ENCODE results near the gene CACNG6. TPM values are rescaled to one million over a fixed set of nuclear protein-coding genes. Genes with fewer than 3 reads are reported as not detected.

CACNG6 gene
- total and polyA plus RNA-seq, 10 of the 15 experiments (the other 5 are each of a cell fraction or from before 2014, with no cell fraction given), result 0.07 TPM; not detected in 9

- TF ChIP-seq, protein P1, sequence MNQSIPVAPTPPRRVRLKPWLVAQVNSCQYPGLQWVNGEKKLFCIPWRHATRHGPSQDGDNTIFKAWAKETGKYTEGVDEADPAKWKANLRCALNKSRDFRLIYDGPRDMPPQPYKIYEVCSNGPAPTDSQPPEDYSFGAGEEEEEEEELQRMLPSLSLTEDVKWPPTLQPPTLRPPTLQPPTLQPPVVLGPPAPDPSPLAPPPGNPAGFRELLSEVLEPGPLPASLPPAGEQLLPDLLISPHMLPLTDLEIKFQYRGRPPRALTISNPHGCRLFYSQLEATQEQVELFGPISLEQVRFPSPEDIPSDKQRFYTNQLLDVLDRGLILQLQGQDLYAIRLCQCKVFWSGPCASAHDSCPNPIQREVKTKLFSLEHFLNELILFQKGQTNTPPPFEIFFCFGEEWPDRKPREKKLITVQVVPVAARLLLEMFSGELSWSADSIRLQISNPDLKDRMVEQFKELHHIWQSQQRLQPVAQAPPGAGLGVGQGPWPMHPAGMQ (IDR thresholded peaks at IDR 0.05; ENCODE audit: borderline replicate concordance), result no peak
- TF ChIP-seq SMC3 (IDR thresholded peaks at IDR 0.05; ENCODE audit: borderline replicate concordance, low read length) (no peak), DPF2 (IDR thresholded peaks at IDR 0.05) (no peak), BMI1 (IDR thresholded peaks at IDR 0.05; ENCODE audit: borderline replicate concordance) (no peak)
Observed at GRCh38 chr19:54042989-54043388, 51.6 kb downstream of the CACNG6 start (continued).

DNA sequence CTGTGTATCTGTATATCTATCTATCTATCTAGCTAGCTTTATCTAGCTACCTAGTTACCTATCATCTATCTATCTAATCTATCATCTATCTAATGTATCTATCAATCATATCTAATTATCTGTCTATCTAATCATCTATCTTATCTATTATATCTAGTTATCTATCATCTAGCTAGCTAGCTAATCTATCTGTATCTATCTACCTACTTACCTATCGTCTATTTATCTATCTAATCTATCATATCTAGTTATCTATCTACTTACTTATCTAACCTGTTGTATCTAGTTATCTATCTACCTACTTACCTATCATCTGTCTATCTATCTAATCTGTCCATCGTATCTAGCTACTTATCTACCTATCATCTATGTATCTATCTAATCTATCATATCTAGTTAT lies 54.3 kb downstream of the CACNG6 start:
- no peaks in the 10 kb centered on the region for H3K4me1 ChIP-seq (ENCODE audit: control insufficient read depth, insufficient read depth, low read length)
- ATAC-seq (no peak), DNase-seq (ENCODE audit: low read depth, low spot score) (no peak), FAIRE-seq (no peak)
- H3K27me3 ChIP-seq (replicated peaks in 1 of 2; ENCODE audit: control insufficient read depth in 2 of 2, insufficient read depth in 2 of 2, low read length in 1 of 2), result no peaks in the 10 kb centered on the region
- H3K4me3 ChIP-seq, result no peak overlapping the region
- BruUV-seq (replicated peaks), result no TSS peak
- ChIA-PET CTCF (interaction anchor here (0.7 kb wide), 1 partner anchor 585 kb away, joined by 4 read pairs; no protein-coding TSS in a partner anchor), RAD21 (ENCODE audit: unreplicated experiment) (no interaction called here), SMC1A (ENCODE audit: uncharacterized antibody, unreplicated experiment) (no interaction called here), POLR2A (no interaction called here)
- in situ Hi-C loops (cut with MboI) (no loop called here), intact Hi-C loops (cut with micrococcal nuclease; ENCODE audit: unreplicated experiment) (no loop called here)
- no peaks in the 10 kb centered on the region for H4K20me1 ChIP-seq (ENCODE audit: control insufficient read depth, insufficient read depth)
- no peak overlapping the region for H3K9ac ChIP-seq (ENCODE audit: control insufficient read depth, insufficient read depth, low read length)
- no peaks in the 10 kb centered on the region for H3K36me3 ChIP-seq (ENCODE audit: control insufficient read depth in 2 of 2, insufficient read depth in 2 of 2, low read length in 1 of 2)
- no peaks in the 10 kb centered on the region for H3K79me2 ChIP-seq (ENCODE audit: control insufficient read depth, insufficient read depth, low read length)
- 14% methylated on average over 2 of the region's 2 CpGs for WGBS (ENCODE audit: insufficient coverage, insufficient replicate concordance, low lambda C conversion rate, missing lambda C conversion rate)
- no peaks in the 10 kb centered on the region; the same call in 2 of the 3 replicates for H3K9me3 ChIP-seq (replicated peaks; ENCODE audit: control insufficient read depth, insufficient read depth, low read length)
- H2AFZ ChIP-seq (ENCODE audit: control insufficient read depth, low read depth, low read length), result no peak overlapping the region
- no peak overlapping the region for H3K4me2 ChIP-seq (ENCODE audit: control insufficient read depth, insufficient read depth)
- H3K27ac ChIP-seq (ENCODE audit: control insufficient read depth, insufficient read depth), result no peak overlapping the region
- TF ChIP-seq SPI1 (IDR thresholded peaks at IDR 0.05; ENCODE audit: borderline replicate concordance, insufficient read depth, low read depth, low read length) (no peak), FOXK2 (IDR thresholded peaks at IDR 0.05) (no peak), NBN (IDR thresholded peaks at IDR 0.05) (no peak), ZNF622 (IDR thresholded peaks at IDR 0.05) (no peak), RUNX3 (IDR thresholded peaks at IDR 0.05; ENCODE audit: low read length) (no peak), STAT1 (conservative IDR thresholded peaks at IDR 0.05) (no peak), SKIL (IDR thresholded peaks at IDR 0.05; ENCODE audit: low read depth, poor library complexity, severe bottlenecking) (no peak), NR2F1 (conservative IDR thresholded peaks at IDR 0.05) (no peak), TAF1 (IDR thresholded peaks at IDR 0.05; ENCODE audit: borderline replicate concordance, low read depth, low read length) (no peak), ZBTB4 (CRISPR knock-in tag; IDR thresholded peaks at IDR 0.05) (no peak), FOXM1 (IDR thresholded peaks at IDR 0.05; ENCODE audit: low read depth, low read length) (no peak)
- TF ChIP-seq, protein P2, sequence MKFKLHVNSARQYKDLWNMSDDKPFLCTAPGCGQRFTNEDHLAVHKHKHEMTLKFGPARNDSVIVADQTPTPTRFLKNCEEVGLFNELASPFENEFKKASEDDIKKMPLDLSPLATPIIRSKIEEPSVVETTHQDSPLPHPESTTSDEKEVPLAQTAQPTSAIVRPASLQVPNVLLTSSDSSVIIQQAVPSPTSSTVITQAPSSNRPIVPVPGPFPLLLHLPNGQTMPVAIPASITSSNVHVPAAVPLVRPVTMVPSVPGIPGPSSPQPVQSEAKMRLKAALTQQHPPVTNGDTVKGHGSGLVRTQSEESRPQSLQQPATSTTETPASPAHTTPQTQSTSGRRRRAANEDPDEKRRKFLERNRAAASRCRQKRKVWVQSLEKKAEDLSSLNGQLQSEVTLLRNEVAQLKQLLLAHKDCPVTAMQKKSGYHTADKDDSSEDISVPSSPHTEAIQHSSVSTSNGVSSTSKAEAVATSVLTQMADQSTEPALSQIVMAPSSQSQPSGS (IDR thresholded peaks at IDR 0.05; ENCODE audit: low read length), result no peak
